Measurements from ENCODE around the gene ABCG1. TPM values are rescaled to one million over a fixed set of nuclear protein-coding genes. Genes with fewer than 3 reads are reported as not detected.
"Not testable (repeated sequence)": the region's sequence is repeated elsewhere in the genome, so short reads cannot be mapped to it uniquely, and the experiment has no call there.

Gene ABCG1
- 0.21 TPM in 1 of 2 replicates, not detected in the other for total RNA-seq (2014; rRNA removed; shearing (Covaris generic))
- 0.04 and 0.35 TPM in 2 replicates for polyA plus RNA-seq (2015; cell fraction: cytosol; rRNA removed)
- 0.31 TPM in 1 of 2 replicates, not detected in the other for polyA plus RNA-seq (2015; cell fraction: nucleus; rRNA removed)

GRCh38 chr21:42218836-42219605 lies at the start of gene ABCG1:
TSS of gene ABCG1 (plus strand) at chr21:42219140. CDS start at chr21:42219263, 123 bp downstream.
- DNase-seq (ENCODE audit: low read depth, low spot score), result no peak
- in situ Hi-C loops (cut with HindIII; ENCODE audit: low pct_unique_long_range_greater_than_20kb, low sequenced_read_pairs), result no loop called here

GRCh38 chr21:42169758-42170157 lies 49.2 kb upstream of the ABCG1 start:
- no peak for DNase-seq (ENCODE audit: low read depth, low spot score)
- in situ Hi-C loops (cut with HindIII; ENCODE audit: low pct_unique_long_range_greater_than_20kb, low sequenced_read_pairs), result no loop called here

- DNase-seq (ENCODE audit: low read depth, low spot score), result peak; percentile 49
- in situ Hi-C loops (cut with HindIII; ENCODE audit: low pct_unique_long_range_greater_than_20kb, low sequenced_read_pairs), result no loop called here
These were observed 47.6 kb upstream of the ABCG1 start for GRCh38 chr21:42171091-42172053.

GRCh38 chr21:42172596-42173483 lies 46.1 kb upstream of the ABCG1 start:
- in situ Hi-C loops (cut with HindIII; ENCODE audit: low pct_unique_long_range_greater_than_20kb, low sequenced_read_pairs), result no loop called here

GRCh38 chr21:42174173-42174572 lies 44.8 kb upstream of the ABCG1 start:
- DNase-seq (ENCODE audit: low read depth, low spot score), result no peak
- in situ Hi-C loops (cut with HindIII; ENCODE audit: low pct_unique_long_range_greater_than_20kb, low sequenced_read_pairs), result no loop called here

More at GRCh38 chr21:42172596-42173483, 46.1 kb upstream of the ABCG1 start:
- DNase-seq (ENCODE audit: low read depth, low spot score), result no peak

DNA sequence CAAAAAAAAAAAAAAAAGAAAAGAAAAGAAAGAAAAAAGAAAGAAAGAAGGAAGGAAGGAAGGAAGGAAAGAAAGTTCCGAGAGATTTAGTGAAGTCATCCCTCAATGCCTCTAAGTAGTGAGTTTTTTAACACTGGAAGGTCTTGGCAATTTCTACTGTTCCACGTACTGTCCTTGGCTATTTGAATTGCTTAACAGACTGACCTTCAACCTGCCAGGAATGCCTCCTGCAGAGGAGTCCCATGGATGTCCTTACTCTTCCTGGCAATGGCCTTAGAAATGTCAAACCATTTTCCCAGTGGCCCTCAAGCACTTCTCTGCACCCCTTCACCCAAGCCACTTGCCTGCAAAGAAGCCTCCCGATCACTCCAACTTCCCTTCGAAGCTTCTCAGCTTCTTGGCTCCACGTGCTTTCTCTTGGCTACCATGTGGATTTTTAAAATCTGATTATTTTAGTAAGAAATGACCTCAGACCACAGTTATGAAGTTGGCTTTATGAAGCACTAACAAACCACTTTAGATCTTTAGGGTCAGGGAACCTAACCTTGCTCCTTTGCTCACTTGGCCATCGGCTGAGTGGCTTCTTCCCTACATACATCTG lies 43.7 kb upstream of the ABCG1 start:
- in situ Hi-C loops (cut with HindIII; ENCODE audit: low pct_unique_long_range_greater_than_20kb, low sequenced_read_pairs), result no loop called here
- no peak for DNase-seq (ENCODE audit: low read depth, low spot score)

- DNase-seq (ENCODE audit: low read depth, low spot score), result no peak
- in situ Hi-C loops (cut with HindIII; ENCODE audit: low pct_unique_long_range_greater_than_20kb, low sequenced_read_pairs), result no loop called here
These were observed 42.1 kb upstream of the ABCG1 start for GRCh38 chr21:42176859-42177258.

- DNase-seq (ENCODE audit: low read depth, low spot score), result no peak
- in situ Hi-C loops (cut with HindIII; ENCODE audit: low pct_unique_long_range_greater_than_20kb, low sequenced_read_pairs), result no loop called here
These were observed 39.6 kb upstream of the ABCG1 start for GRCh38 chr21:42179316-42179715.

- DNase-seq (ENCODE audit: low read depth, low spot score); in situ Hi-C loops (cut with HindIII; ENCODE audit: low pct_unique_long_range_greater_than_20kb, low sequenced_read_pairs): not testable (repeated sequence)
These were observed 38.9 kb upstream of the ABCG1 start for GRCh38 chr21:42180001-42180400.

DNA sequence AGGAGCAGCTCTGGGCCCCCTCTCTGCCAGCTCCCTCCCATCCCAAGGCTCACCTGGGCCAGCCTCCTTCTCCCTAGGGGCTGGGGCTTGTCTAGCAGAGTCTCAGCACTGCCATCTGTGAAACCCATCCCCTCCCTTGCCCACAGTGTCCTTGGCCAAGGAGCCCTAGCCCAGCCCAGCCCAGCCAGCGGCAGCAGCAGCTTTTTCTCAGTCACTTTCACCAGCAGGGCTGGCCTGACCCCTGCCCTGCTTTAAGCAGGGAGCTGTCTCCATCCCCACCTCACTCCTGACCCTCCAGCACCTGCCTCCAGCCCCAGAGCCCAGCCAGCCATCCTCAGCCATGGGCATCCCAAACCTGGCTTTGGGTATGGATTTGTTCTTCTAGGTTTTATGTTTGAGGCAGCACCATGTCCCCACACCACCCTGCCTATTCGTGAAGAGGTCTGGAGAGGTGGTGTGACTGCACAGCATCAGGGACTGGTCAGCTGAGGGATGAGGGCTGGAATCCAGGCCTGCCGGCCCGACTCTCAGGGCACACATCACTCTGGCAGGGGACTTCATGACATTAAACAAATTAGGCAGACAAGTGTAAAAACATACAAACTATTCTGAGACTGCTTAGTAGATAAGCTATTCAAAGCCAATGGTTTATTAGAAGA lies 36.1 kb upstream of the ABCG1 start:
- in situ Hi-C loops (cut with HindIII; ENCODE audit: low pct_unique_long_range_greater_than_20kb, low sequenced_read_pairs), result no loop called here
- no peak for DNase-seq (ENCODE audit: low read depth, low spot score)

- DNase-seq (ENCODE audit: low read depth, low spot score), result no peak
These were observed 35.3 kb upstream of the ABCG1 start for GRCh38 chr21:42183374-42184266.

DNA sequence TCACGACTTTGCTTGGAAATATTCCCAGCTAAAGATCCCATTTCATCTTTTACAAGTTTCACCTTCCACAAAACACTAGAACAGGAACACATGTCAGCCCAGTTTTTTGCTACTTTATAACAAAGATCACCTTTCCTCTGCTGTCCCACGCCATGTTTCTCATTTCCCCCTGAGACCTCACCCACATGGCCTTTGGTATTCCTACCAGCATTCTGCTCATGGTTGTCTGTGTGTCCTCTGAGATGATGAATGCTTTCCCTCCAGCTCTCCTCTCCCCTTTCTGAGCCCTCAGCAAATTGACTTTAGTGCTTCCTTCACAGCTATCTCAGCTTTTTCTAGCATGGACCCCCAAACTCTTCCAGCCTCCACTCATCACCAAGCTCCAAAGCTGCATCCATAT lies 32.3 kb upstream of the ABCG1 start:
- in situ Hi-C loops (cut with HindIII; ENCODE audit: low pct_unique_long_range_greater_than_20kb, low sequenced_read_pairs), result no loop called here
- no peak for DNase-seq (ENCODE audit: low read depth, low spot score)

More at GRCh38 chr21:42183374-42184266, 35.3 kb upstream of the ABCG1 start:
- in situ Hi-C loops (cut with HindIII; ENCODE audit: low pct_unique_long_range_greater_than_20kb, low sequenced_read_pairs), result no loop called here

DNA sequence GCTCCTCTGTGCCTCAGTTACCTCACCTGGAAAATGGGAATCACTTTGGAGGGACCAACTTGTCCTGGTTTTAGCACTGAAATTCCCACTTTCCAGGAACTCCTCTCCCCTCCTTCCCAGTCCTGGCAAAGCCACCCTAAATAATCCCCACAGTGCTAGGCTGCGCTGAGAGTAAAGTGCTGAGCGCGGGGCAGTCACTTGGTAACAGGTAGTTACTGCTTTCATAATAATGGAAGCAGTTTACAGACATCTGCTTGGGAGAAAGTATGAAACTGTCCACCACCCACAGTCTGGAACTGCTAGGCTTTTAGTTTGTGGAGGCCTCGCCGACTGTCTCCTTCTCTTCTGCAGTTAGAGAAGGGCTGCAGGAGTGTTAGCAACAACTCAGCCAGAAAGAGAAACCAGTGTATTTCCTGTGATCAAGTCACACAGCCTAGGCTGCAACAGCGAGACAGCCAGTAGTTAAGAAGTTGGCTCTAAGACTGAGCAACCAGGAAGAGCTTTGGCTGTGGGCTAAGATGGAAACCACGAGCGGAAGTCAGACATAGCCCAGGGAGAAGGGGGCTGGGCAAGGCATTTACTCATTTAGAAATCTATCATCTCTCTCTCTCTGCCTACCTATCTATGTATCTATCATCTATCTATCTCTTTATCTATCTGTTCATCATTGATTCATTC lies 30.8 kb upstream of the ABCG1 start:
- no peak for DNase-seq (ENCODE audit: low read depth, low spot score)
- in situ Hi-C loops (cut with HindIII; ENCODE audit: low pct_unique_long_range_greater_than_20kb, low sequenced_read_pairs), result no loop called here

DNA sequence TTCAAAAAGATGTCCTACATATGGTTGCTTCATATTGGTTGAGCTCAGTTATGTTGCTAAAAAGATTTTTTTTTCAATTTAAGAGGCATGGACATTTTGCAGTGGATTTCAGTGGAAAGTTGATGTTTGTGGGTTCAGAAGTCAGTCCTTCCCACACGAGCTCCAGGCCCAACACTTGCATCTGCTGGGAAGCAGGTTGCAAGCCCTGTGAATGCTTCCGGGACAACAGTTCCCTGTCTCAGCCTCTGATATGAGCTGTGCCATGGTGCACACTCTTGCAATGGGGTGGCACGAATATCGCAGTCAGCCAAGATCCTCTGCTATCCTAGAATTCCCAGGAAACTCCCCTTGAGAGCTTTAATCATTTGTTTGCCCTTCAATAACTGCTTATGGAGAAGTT lies 30.3 kb upstream of the ABCG1 start:
- in situ Hi-C loops (cut with HindIII; ENCODE audit: low pct_unique_long_range_greater_than_20kb, low sequenced_read_pairs), result no loop called here
- DNase-seq (ENCODE audit: low read depth, low spot score), result no peak

GRCh38 chr21:42189431-42189830 lies 29.5 kb upstream of the ABCG1 start:
- DNase-seq (ENCODE audit: low read depth, low spot score), result no peak
- in situ Hi-C loops (cut with HindIII; ENCODE audit: low pct_unique_long_range_greater_than_20kb, low sequenced_read_pairs), result no loop called here
